ENCODE results near the gene IDUA. TPM values are rescaled to one million over a fixed set of nuclear protein-coding genes. Genes with fewer than 3 reads are reported as not detected.
A peak's percentile ranks its signal among the peaks of the same experiment; 100 is the strongest.

Gene IDUA
- total RNA-seq, 4 donors from 2014 or later = 10.4 to 23.1 (median 11.5) TPM

- no peak for TF ChIP-seq POLR2A (IDR thresholded peaks at IDR 0.05; ENCODE audit: low read depth)
- WGBS = 77% methylated on average over 6 of the region's 69 CpGs
- Histone ChIP-seq H3K9me3 (no peaks in the 10 kb centered on the region), H3K27ac (replicated peaks in 1 of 4) (no peak overlapping the region), H3K4me3 (no peak overlapping the region), H3K4me1 (peaks cover 24 to 44% (median 31%) of the 10 kb centered on the region in 4 donors), H3K36me3 (peaks cover 0 to 33% (median 19%) of the 10 kb centered on the region in 4 donors), H3K27me3 (no peaks in the 10 kb centered on the region)
- intact Hi-C loops (cut with DNase I) = no loop called here
- no peak for DNase-seq (ENCODE audit: extremely low spot score)
Observed at GRCh38 chr4:988726-989721, 2.2 kb downstream of the IDUA start.

- WGBS = 94% methylated on average over 36 of the region's 58 CpGs
- H3K27me3 ChIP-seq = no peaks in the 10 kb centered on the region
- peaks cover 0 to 33% (median 19%) of the 10 kb centered on the region in 4 donors for H3K36me3 ChIP-seq
- H3K4me1 ChIP-seq = peaks cover 24 to 44% (median 30%) of the 10 kb centered on the region in 4 donors
- TF ChIP-seq EP300 (IDR thresholded peaks at IDR 0.05) (no peak), CTCF (IDR thresholded peaks at IDR 0.05) (no peak), POLR2AphosphoS5 (IDR thresholded peaks at IDR 0.05) (no peak), POLR2A (IDR thresholded peaks at IDR 0.05; ENCODE audit: low read depth) (no peak)
- intact Hi-C loops (cut with DNase I) = no loop called here
- no peak overlapping the region for H3K4me3 ChIP-seq
- H3K9me3 ChIP-seq = no peaks in the 10 kb centered on the region
- DNase-seq (ENCODE audit: extremely low spot score) = no peak
- H3K27ac ChIP-seq (replicated peaks in 1 of 4) = no peak overlapping the region
Observed at GRCh38 chr4:989722-990471, 3.1 kb downstream of the IDUA start.

- H3K27ac ChIP-seq (replicated peaks in 1 of 4) = no peak overlapping the region
- no peak for DNase-seq (ENCODE audit: extremely low spot score)
- no peaks in the 10 kb centered on the region for H3K9me3 ChIP-seq
- peaks cover 0 to 33% (median 19%) of the 10 kb centered on the region in 4 donors for H3K36me3 ChIP-seq
- H3K27me3 ChIP-seq = peaks cover 0 to under 1% (median 0%) of the 10 kb centered on the region in 4 donors
- peaks cover 17 to 38% (median 26%) of the 10 kb centered on the region in 4 donors for H3K4me1 ChIP-seq
- intact Hi-C loops (cut with DNase I) = no loop called here
- 95% methylated on average over 25 of the region's 26 CpGs for WGBS
- no peak overlapping the region for H3K4me3 ChIP-seq
- TF ChIP-seq EP300 (IDR thresholded peaks at IDR 0.05) (no peak), CTCF (IDR thresholded peaks at IDR 0.05) (no peak), POLR2AphosphoS5 (IDR thresholded peaks at IDR 0.05) (no peak), POLR2A (IDR thresholded peaks at IDR 0.05; ENCODE audit: low read depth) (no peak)
Observed at GRCh38 chr4:990746-991367, 4.0 kb downstream of the IDUA start.

- WGBS = 90% methylated on average over 20 of the region's 50 CpGs
- no peak overlapping the region for H3K4me3 ChIP-seq
- intact Hi-C loops (cut with DNase I) = no loop called here
- DNase-seq (ENCODE audit: extremely low spot score) = no peak
- H3K36me3 ChIP-seq = peaks cover 0 to 33% (median 19%) of the 10 kb centered on the region in 4 donors
- no peak for TF ChIP-seq POLR2AphosphoS5 (IDR thresholded peaks at IDR 0.05)
- TF ChIP-seq CTCF (IDR thresholded peaks at IDR 0.05) = no peak
- TF ChIP-seq EP300 (IDR thresholded peaks at IDR 0.05) = no peak
- TF ChIP-seq POLR2A (IDR thresholded peaks at IDR 0.05; ENCODE audit: low read depth) = no peak
- peak overlapping the region in 1 of 4 donors; percentile 14 for H3K27ac ChIP-seq (replicated peaks in 1 of 4)
- H3K9me3 ChIP-seq = no peaks in the 10 kb centered on the region
- peaks cover 10 to 31% (median 20%) of the 10 kb centered on the region in 4 donors for H3K4me1 ChIP-seq
- H3K27me3 ChIP-seq = peaks cover 0 to 8% (median 3%) of the 10 kb centered on the region in 4 donors
Observed at GRCh38 chr4:991451-992296, 4.8 kb downstream of the IDUA start.
